BLaER1 treated with 17β-estradiol and CSF1 and Interleukin-3, amounts not matched to agents 10 nM and 100 nM (cell line): Measurements from ENCODE around the gene HOOK2.

Experiments used
- H3K27ac ChIP-seq, 11 experiments: shearing (Covaris generic); formaldehyde crosslinking; 2 replicates each; pipeline ENCODE4 v1.8.1; 2022
- H3K27me3 ChIP-seq, 11 experiments: shearing (Covaris generic); formaldehyde crosslinking; 2 replicates each; pipeline ENCODE4 v1.8.1; 2022
- H3K36me3 ChIP-seq, 11 experiments: shearing (Covaris generic); formaldehyde crosslinking; 2 replicates each; pipeline ENCODE4 v1.8.1; 2022
- H3K4me1 ChIP-seq, 10 experiments: shearing (Covaris generic); formaldehyde crosslinking; 2 replicates each; pipeline ENCODE4 v1.8.1; 2022
- H3K4me2 ChIP-seq, 11 experiments: shearing (Covaris generic); formaldehyde crosslinking; 2 replicates each; pipeline ENCODE4 v1.8.1; 2022
- H3K4me3 ChIP-seq, 10 experiments: shearing (Covaris generic); formaldehyde crosslinking; 2 replicates each; pipeline ENCODE4 v1.8.1; 2022
- H3K9ac ChIP-seq, 11 experiments: shearing (Covaris generic); formaldehyde crosslinking; 2 replicates each; pipeline ENCODE4 v1.8.1; 2022
- H3K9me3 ChIP-seq, 11 experiments: shearing (Covaris generic); formaldehyde crosslinking; replicated peaks in 1 of 11; 2 replicates each; pipeline ENCODE4 v1.8.1; 2022
- H4K20me1 ChIP-seq, 11 experiments: shearing (Covaris generic); formaldehyde crosslinking; 2 replicates each; pipeline ENCODE4 v1.8.1; 2022
- Cebpa-rat ChIP-seq, 11 experiments: shearing (Covaris generic); IDR thresholded peaks; 2 replicates each; pipeline ENCODE4 v1.8.1; 2022

Gene HOOK2

DNA sequence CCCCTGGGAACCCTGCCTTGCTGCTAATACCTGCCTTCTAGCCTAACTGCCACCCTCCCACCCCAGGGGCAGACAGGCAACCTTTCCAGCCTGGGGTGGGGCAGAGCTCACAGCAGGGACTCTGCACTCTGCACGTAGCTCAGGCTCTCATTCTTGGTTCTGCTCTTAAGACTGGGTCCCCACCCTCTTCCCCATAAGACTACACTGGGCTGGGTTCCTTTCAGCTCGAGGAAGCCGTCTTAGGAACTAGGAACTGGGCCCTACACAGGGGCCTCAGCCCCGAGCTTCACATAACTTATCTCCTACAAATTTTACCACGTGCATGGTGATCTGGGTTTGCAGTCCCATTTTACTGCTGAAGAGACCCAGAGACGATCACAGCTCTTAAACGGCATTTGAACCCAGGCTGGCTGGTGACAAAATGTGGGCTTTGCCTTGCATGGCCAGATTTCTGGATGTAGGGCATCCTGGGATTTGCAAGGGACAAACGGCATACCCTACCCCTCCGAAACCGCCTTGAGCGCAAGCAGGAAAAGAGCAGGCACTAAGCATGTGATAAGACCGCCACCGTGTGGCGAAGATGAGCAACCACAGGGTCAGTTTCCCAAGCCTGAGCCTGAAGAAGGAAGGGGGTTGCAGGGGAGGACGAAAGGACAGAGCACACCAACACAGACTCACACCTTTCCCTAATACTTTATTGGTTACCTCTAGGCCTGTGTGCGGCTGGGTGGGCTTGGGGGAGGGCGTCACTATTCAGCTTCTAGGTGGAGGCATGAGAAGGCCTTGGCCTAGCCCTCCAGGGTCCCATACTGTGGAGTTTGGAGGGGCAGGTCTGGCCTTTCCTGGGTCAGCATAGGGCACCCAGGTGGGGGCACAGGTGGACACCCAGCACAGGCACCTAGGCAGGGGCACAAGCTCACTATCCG lies 21.1 kb upstream of the HOOK2 start:
- H3K36me3 ChIP-seq = peaks cover 21 to 39% (median 34%) of the 10 kb centered on the region in 11 experiments; a peak in 21 of 22 replicates
- H3K4me3 ChIP-seq = peak overlapping the region in 3 of 10 experiments; percentile 2 to 23 (median 3); a peak in 3 of 20 replicates
- no peaks in the 10 kb centered on the region for H3K27me3 ChIP-seq
- TF ChIP-seq Cebpa-rat (IDR thresholded peaks at IDR 0.05) = no peak
- H3K9ac ChIP-seq = peak overlapping the region; percentile 8 to 71 (median 48); a peak in 18 of 22 replicates
- peak overlapping the region; percentile 47 to 97 (median 62) for H3K4me2 ChIP-seq
- H3K9me3 ChIP-seq = no peaks in the 10 kb centered on the region
- H3K27ac ChIP-seq = peak overlapping the region in 6 of 11 experiments; percentile 14 to 100 (median 50); a peak in 8 of 22 replicates
- peaks cover 19 to 51% (median 27%) of the 10 kb centered on the region in 11 experiments for H4K20me1 ChIP-seq
- H3K4me1 ChIP-seq = peaks cover 34 to 45% (median 41%) of the 10 kb centered on the region in 10 experiments

DNA sequence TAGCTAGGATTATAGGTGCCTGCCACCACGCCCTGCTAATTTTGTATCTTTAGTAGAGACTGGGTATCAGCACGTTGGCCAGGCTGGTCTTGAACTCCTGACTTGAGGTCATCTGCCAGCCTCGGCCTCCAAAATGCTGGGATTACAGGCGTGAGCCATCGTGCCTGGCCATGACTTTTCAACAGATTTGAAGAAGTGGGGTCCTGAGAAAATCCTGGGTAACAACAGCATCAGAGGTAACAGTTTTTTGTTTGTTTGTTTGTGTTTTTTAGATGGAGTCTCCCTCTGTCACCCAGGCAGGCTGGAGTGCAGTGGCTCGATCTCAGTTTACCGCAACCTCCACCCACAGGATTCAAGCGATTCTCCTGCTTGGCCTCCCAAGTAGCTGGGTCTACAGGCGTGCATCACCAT lies 19.6 kb upstream of the HOOK2 start:
- TF ChIP-seq Cebpa-rat (IDR thresholded peaks at IDR 0.05) = no peak
- no peaks in the 10 kb centered on the region for H3K9me3 ChIP-seq
- peak overlapping the region in 10 of 11 experiments; percentile 92 to 99 (median 98); a peak in 10 of 22 replicates for H3K9ac ChIP-seq
- no peaks in the 10 kb centered on the region for H3K27me3 ChIP-seq
- H3K4me3 ChIP-seq = peak overlapping the region in 3 of 10 experiments; percentile 97 to 98 (median 98); a peak in 3 of 20 replicates
- H3K27ac ChIP-seq = peak overlapping the region in 8 of 11 experiments; percentile 95 to 100 (median 99); a peak in 9 of 22 replicates
- peaks cover 18 to 33% (median 30%) of the 10 kb centered on the region in 11 experiments; a peak in 21 of 22 replicates for H3K36me3 ChIP-seq
- H3K4me1 ChIP-seq = peaks cover 26 to 42% (median 37%) of the 10 kb centered on the region in 10 experiments
- H4K20me1 ChIP-seq = peaks cover 18 to 38% (median 28%) of the 10 kb centered on the region in 11 experiments
- H3K4me2 ChIP-seq = peak overlapping the region in 10 of 11 experiments; percentile 85 to 99 (median 98); a peak in 17 of 22 replicates

DNA sequence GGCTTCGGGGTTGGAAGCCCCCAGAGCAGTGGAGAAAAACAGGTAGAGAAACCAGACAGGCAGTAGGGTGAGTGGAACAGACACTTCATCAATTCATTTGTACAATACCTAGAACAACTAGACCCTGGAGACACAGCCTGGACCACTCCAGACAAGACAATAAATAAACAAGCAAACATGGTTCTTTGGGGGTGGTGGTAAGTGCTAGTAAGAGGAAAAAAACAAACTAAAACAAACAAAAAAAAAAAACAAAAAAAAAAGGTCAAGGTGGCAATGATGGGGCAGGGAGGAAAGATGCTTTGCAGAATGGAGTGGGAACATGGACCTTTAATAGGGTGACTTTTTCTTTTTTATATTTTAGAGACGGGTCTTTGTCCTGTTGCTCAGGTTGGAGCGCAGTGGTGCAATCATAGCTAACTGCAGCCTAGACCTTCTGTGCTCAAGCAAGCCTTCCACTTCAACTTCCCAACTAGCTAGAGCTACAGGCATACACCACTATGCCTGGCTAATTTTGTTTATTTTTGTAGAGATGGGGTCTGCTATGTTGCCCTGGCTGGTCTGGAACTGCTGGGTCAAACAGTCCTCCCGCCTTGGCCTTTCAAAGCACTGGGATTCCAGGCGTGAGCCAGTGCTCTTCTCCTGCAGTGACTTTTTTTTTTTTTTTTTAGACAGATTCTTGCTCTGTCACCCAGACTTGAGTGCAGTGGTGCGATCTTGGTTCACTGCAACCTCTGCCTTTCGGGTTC lies 19.0 kb upstream of the HOOK2 start:
- H3K9me3 ChIP-seq = no peaks in the 10 kb centered on the region
- H3K27me3 ChIP-seq = no peaks in the 10 kb centered on the region
- H3K27ac ChIP-seq = peak overlapping the region; percentile 95 to 100 (median 99)
- H3K4me3 ChIP-seq = peak overlapping the region; percentile 90 to 98 (median 96)
- peaks cover 12 to 27% (median 24%) of the 10 kb centered on the region in 11 experiments; a peak in 21 of 22 replicates for H3K36me3 ChIP-seq
- H3K4me1 ChIP-seq = peaks cover 25 to 39% (median 36%) of the 10 kb centered on the region in 10 experiments
- H4K20me1 ChIP-seq = peaks cover 18 to 34% (median 21%) of the 10 kb centered on the region in 11 experiments
- peak overlapping the region; percentile 92 to 99 (median 98) for H3K9ac ChIP-seq
- peak overlapping the region; percentile 85 to 99 (median 97) for H3K4me2 ChIP-seq
- TF ChIP-seq Cebpa-rat (IDR thresholded peaks at IDR 0.05) = no peak

- peak overlapping the region; percentile 90 to 98 (median 96) for H3K4me3 ChIP-seq
- peak overlapping the region; percentile 95 to 100 (median 99) for H3K27ac ChIP-seq
- peaks cover 32 to 48% (median 44%) of the 10 kb centered on the region in 10 experiments for H3K4me1 ChIP-seq
- H3K27me3 ChIP-seq = no peaks in the 10 kb centered on the region
- peak overlapping the region; percentile 85 to 99 (median 97) for H3K4me2 ChIP-seq
- TF ChIP-seq Cebpa-rat (IDR thresholded peaks at IDR 0.05) = no peak
- H3K9me3 ChIP-seq = no peaks in the 10 kb centered on the region
- peaks cover 3 to 18% (median 16%) of the 10 kb centered on the region in 11 experiments; a peak in 17 of 22 replicates for H3K36me3 ChIP-seq
- peaks cover 18 to 34% (median 20%) of the 10 kb centered on the region in 11 experiments for H4K20me1 ChIP-seq
- H3K9ac ChIP-seq = peak overlapping the region; percentile 92 to 99 (median 98)
Measured at GRCh38 chr19:12793290-12794195, 18.2 kb upstream of the HOOK2 start.

GRCh38 chr19:12792853-12793289 lies 17.5 kb upstream of the HOOK2 start:
- Histone ChIP-seq H3K27me3 (no peaks in the 10 kb centered on the region), H3K36me3 (peaks cover 0 to 12% (median 10%) of the 10 kb centered on the region in 11 experiments; a peak in 14 of 22 replicates), H3K4me1 (peaks cover 39 to 54% (median 51%) of the 10 kb centered on the region in 10 experiments), H4K20me1 (peaks cover 18 to 34% (median 20%) of the 10 kb centered on the region in 11 experiments), H3K27ac (peak overlapping the region; percentile 95 to 100 (median 99)), H3K4me2 (peak overlapping the region; percentile 43 to 99 (median 97)), H3K9me3 (no peaks in the 10 kb centered on the region), H3K9ac (peak overlapping the region; percentile 92 to 99 (median 98)), H3K4me3 (peak overlapping the region; percentile 90 to 98 (median 96))
- TF ChIP-seq Cebpa-rat (IDR thresholded peaks at IDR 0.05) = no peak

DNA sequence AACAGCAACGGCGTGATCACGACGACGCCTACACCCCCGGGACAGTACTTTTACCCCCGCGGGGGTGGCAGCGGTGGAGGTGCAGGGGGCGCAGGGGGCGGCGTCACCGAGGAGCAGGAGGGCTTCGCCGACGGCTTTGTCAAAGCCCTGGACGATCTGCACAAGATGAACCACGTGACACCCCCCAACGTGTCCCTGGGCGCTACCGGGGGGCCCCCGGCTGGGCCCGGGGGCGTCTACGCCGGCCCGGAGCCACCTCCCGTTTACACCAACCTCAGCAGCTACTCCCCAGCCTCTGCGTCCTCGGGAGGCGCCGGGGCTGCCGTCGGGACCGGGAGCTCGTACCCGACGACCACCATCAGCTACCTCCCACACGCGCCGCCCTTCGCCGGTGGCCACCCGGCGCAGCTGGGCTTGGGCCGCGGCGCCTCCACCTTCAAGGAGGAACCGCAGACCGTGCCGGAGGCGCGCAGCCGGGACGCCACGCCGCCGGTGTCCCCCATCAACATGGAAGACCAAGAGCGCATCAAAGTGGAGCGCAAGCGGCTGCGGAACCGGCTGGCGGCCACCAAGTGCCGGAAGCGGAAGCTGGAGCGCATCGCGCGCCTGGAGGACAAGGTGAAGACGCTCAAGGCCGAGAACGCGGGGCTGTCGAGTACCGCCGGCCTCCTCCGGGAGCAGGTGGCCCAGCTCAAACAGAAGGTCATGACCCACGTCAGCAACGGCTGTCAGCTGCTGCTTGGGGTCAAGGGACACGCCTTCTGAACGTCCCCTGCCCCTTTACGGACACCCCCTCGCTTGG lies 16.9 kb upstream of the HOOK2 start:
- Histone ChIP-seq H3K9ac (peak overlapping the region; percentile 92 to 99 (median 98)), H3K4me2 (peak overlapping the region; percentile 43 to 99 (median 97)), H3K27me3 (no peaks in the 10 kb centered on the region), H3K27ac (peak overlapping the region; percentile 95 to 100 (median 99)), H3K4me1 (peaks cover 45 to 61% (median 57%) of the 10 kb centered on the region in 10 experiments), H4K20me1 (peaks cover 18 to 34% (median 20%) of the 10 kb centered on the region in 11 experiments), H3K36me3 (peaks cover 0 to 12% (median 6%) of the 10 kb centered on the region in 11 experiments; a peak in 12 of 22 replicates), H3K4me3 (peak overlapping the region; percentile 90 to 98 (median 96)), H3K9me3 (no peaks in the 10 kb centered on the region)
- TF ChIP-seq Cebpa-rat (IDR thresholded peaks at IDR 0.05) = no peak
